Stimulated activated CD8-positive, alpha-beta memory T cell treated with anti-CD3 and anti-CD28 coated beads, Interleukin-4, amount 100 ng/mL, for 24 hours (primary cell): ENCODE measurements around the gene CRISPLD2.

ENCODE experiments used
- DNase-seq: peaks from one replicate; pipeline ENCODE4 v3.0.0-alpha.2; 2020; ENCODE audit warnings: low read depth

The CRISPLD2 gene

DNA sequence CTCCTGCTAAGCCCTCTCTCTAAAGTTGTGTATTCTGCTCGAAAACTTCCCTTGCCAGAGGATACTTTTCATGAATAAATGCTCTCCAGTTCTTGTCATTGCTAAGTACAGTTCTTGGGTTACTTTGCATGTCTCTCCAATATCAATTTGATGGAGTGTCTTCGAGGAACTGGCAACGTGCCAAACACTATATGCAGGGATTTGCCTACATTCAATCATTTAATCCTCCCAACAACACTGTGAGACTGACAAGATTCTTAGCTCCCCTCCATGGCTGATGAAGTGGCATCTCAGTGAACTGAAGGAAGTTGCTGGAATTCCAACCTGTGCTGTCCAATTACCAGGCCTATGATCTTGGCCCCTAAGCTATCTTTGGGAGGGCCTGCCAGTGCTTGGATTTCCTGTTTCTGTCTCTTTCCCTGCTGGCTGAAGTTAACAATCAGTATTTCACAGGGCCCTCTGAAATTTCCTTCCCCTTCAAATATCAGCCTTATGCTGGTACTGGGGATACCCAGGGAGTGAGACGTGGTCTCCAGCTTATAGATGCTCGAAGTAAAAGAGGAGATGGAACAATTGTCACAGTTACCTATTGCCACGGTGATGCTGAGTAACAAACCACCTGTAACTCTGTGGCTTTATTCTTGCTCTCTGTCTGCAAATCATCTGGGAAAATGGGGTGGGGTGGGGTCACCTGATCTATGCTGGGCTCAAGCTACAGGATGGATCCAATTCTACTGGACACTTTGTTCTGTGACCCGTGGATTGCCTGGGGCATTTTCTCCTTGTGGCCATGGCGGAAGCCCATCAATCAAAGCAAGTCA, 19.4 kb upstream of the CRISPLD2 start:
- no peak for DNase-seq

DNA sequence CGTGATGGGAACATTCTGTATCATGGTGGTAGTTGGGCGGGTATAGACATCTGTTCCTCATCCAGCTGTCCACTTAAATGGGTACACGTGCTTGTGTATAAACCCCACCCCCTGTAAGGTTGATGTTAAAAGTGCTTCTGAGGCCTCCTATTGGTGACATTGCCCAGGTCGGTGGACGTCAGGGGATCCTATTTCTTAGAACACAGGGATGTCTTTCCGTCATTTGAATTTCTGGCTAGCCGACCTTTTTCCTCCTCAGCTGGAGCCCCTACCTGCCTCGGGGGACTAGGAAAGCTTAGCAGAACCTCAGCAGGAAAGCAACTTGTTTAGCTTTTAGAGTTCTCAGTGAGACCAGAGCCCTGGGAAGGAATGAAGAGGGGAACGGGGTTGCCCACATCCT, 16.6 kb upstream of the CRISPLD2 start:
- DNase-seq, result no peak

DNA sequence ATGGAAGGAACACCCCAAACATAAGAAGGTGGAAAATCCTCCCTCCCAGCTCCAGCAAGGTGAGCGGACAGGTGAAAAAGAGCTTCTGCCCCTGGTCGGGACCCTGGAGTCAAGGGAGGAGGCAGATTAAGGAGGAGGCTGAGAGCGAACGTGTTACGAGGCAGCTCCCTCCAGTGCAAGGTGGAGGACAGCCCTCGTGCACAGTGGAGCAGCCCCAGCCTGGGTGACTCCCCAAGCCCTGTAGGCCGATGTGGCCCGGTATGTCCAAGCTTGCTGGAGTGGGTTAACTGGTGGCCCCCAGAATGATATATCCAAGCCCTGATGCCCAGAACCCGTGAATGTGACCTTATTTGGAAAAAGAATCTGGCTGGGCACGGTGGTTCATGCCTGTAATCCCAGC, 15.5 kb upstream of the CRISPLD2 start:
- DNase-seq, result no peak

DNA sequence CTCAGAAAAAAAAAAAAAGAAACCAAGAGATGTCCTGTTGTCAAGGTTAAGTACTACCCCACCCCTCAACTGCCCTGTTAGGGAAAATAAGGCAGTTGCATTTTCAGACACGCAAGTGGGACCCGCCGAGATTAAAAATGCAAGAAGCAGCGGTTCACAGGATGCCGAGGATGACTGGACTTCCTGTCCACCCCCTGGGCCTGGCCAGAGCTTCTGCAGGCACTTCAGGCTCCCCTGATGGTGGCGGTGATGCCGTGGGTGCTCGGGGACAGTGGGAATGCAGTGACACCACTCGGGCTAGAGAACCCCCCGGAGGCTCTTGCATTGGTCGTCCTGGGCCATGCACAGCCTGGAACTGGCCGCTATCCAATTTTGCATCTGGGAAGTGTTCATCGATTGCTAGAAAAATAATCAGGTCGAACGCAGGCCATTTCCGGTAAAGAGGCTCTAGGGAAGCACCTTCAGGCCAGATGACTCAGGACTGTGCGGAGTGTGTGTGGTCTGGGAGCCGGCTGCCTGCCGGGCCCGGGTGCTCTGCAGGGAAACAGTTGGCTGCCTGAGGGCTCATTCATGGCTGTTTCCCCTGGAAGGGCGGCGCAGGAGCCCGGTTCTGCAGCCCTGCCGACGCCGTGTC, 13.4 kb upstream of the CRISPLD2 start:
- no peak for DNase-seq

DNA sequence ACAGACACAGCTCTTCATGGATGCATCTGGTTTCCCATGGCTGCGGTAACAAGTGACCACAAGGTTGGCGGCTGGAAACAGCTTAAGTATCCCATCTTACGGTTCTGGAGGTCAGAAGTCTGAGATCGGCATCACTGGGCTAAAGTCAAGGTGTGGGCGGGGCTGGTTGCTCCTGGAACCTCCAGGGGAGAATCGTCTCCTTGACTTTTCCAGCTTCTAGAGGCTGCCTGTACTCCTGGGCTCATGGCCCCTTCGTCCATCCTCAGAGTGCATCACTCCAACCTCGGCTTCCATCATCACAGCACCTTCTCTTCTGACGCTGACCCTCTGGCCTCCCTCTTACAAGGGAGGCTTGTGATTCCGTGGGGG, 12.9 kb upstream of the CRISPLD2 start:
- no peak for DNase-seq

DNA sequence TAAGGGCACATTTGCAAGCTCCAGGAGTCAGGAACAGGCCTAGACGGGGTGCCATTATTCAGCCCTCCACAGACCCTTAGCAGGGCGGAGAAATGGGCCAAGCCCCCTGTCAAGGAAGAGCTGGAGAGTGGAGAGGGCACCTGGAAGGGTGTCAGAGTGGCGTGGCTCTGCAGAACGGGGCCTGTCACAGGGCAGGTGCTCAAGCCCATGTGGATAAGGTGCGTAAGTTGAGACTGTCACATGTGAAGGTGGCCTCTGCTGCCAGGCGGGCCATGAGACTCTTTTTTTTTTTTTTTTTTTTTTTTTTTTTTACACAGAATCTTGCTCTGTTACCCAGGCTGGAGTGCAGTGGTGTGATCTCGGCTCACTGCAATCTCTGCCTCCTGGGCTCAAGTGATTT, 12.0 kb upstream of the CRISPLD2 start:
- no peak for DNase-seq

DNA sequence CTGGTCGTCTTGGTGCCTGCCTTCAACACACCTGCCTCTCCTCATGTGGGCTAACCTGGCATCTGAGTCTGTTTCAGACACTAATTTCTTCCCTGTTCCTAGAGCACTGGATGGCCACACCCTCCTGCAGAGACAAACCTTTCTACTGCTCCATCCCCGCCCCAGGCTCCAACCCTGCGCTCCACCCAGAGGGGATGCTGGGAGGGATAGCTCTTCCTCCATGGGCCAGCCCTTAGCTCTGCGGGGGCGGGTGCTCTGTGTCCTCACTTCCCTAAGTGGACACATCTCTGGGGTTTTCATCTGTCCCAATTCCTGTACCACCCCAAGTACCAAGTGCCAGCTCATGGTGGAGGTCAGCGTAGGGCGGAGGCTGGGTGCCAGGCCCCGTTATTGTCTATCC, 11.0 kb upstream of the CRISPLD2 start:
- DNase-seq, result no peak

DNA sequence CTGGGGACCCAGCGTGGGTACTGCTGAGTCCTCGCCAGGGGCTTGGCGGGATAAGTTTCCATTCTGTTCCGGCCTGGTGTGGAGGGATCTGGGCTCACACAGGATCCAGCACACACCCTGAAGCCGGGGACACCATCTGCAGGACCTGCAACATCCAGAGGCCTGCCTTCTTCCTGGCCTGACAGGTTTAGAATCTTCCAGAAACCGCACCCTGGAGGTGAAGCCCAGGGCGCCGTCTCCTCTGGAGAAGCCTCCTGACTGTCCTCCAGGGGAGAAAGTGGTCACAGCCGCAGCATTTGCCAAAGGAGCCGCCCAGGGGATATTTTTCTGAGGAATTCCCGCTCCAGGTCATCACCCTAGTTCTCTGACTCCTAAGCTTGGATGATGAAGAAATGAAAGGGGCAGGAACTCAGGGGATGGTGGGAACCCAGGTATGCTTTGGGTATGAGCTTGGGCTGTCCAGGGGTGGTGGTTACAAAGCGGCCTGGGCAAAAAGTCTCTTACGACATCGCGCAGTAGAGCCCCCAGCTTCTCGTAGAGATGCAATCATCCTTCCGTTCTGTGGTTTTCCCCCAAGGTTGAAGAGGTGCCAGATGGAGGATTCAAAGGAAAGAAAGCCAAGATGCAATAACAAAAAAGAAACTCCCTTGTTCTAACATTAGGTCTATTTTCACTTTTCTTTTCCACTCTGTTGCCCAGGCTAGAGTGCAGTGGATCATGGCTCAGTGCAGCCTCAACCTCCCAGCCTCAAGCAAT, 9.1 kb upstream of the CRISPLD2 start:
- no peak for DNase-seq

DNA sequence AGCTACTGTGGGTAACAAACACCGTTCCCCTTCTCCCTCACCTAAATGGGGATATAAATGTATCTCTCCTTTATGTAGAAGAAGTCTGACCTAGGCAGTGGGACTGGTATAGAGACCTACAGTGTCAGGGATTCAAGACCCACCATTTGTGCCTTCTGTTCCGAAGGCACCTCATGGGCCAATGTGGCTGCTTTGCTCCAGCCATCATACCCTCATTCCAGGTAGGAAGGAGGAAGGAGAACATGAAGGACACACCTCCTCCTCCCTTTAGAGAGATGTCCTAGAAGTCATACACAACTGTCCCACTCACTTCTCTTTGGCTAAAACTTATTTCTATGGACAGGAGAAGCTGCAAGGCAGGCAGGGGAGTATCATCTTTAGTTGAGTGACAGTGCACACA, 8.3 kb upstream of the CRISPLD2 start:
- no peak for DNase-seq

DNA sequence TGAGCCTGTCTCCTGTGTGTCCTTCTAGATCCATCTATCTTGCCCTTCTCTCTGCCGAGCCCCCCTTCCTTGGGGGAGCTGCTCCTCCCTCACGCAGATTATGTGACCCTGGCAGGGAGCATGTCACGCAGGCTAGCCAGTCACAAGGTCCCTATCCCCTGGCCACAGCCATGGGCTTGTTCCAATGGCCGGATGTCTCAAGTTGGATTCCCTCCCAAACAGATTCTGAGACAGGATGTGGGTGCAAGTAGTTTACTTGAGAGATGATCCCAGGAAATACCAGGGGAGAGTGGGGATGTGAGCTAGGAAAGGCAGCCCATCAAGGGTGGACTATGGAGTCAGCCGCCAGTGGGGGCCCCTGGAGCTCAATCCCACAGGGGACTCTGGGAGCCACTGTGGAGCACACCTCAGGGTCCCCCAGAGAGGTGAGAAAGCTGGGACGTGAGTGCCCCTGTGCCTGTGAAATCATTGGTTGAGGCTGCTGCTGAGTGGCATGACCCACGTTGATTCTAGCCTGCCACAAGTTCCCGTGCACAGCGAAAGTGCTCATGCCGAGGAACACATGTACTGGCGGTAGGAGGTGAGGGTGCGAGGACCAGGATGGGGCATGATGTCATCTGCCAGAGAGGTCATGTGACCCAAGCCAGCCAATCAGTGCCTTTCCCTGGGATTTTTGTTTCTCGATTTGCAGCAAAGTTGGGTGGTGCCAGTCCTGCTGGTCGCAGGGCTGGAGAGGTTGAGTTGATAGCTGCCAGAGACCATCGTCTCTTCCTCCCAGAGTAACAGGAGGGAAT, 6.4 kb upstream of the CRISPLD2 start:
- DNase-seq, result no peak

DNA sequence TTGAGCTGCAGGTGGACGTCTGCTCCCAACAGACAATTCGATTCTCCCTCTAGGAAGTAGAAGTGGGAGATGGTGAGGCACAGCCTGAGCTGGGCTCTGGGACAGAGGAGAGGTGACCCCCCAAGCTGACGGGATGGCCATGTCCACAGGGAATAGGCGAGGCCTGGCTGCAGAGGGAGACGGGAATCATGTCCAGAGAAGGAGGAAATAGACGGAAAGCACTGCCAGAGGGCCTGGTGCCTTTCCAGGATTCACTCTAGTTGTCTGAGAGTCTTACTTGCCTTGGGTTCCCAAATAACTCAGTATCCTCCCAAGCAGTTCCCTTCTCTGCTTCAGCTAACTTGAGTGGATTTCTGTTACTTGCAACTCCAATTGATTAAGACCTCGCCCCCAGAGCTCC, 4.3 kb upstream of the CRISPLD2 start:
- DNase-seq, result no peak

DNA sequence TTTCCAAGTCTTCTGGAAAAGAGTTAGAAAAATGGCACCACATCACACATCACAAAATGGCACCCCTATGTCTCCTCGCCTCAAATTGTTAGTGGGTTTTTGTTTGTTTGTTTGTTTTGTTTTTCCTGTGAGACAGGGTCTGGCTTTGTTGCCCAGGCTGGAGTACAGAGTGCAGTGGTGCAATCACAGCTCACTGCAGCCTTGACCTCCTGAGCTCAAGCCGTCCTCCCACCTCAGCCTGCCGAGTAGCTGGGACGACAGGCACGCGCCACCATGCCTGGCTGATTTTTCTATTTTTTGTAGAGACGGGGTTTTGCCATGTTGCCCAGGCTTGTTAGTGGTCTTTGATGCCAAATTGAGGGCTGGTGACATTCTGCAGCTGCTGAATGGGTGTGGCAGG, 3.8 kb upstream of the CRISPLD2 start:
- no peak for DNase-seq

DNA sequence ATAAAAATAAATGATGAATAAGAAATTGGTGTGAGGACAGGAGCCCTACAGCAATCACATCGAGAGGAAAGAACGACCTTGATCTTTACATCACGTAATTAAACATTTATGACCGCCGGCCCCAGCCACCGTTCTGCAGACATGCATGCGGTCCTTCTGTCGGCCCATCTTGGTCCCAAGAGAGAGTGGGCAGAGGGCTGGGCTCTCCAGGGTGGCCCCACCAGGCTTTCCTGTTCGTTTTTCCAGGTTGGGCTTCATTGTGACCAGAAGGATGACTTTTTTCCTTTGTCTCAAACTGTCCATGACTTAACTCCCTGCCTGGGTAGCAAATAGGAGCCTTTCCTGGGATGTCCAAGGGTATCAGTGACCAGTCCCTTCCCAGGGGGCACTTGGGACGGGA, 3.3 kb upstream of the CRISPLD2 start:
- no peak for DNase-seq

DNA sequence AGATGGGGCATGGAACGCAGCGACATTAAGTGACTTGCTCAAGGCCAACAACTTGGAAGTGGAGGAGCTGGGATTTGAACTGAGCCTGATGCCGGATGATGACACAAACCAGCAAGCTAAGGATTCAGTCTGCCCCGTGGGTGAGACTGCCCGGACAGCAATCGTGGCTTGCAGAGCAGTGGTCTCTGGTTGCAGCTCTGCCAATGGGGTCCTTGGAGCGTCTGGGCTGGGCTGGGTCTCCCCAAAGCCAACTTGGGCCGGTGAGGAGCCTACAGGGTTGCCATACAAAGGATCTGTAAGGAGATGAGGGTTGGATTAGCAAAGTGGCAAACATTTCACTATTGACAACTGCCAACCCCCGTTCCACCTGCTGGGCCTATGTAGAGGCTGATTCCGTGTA, 2.6 kb upstream of the CRISPLD2 start:
- no peak for DNase-seq

DNA sequence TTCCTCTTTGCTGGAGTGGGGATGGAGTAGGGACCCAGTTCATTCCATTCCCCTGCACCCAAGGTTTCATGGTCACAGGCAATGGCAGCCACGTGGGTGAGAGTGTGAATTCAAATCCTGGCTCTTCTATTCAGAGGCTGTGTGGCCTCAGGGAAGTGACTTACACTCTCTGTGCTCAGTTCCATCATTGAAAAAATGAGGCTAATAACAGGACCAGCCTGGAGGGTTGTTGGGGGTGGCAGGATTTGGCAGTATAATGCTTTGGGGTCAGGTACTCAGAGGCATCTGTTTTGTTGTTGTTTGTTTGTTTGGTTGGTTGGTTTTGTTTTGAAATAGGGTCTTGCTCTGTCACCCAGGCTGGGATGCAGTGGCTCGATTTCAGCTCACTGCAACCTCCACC, 2.2 kb upstream of the CRISPLD2 start:
- no peak for DNase-seq

DNA sequence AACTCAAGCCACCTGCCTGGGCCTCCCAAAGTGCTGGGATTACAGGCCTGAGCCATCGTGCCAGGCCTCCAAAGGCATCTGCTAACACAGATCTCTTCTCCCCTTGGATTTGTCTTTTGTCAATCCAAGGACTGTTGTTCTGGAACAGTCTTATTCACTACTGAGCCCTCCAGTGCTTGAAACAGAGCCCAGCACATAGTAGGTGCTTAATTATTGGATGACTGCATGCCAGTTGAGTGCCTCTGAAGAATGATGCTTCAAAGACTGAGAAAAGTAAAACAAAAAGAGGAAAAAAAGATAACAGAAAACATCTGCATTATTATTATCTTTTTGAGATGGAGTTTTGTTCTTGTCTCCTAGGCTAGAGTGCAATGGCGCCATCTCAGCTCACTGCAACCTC, 1.7 kb upstream of the CRISPLD2 start:
- no peak for DNase-seq

DNA sequence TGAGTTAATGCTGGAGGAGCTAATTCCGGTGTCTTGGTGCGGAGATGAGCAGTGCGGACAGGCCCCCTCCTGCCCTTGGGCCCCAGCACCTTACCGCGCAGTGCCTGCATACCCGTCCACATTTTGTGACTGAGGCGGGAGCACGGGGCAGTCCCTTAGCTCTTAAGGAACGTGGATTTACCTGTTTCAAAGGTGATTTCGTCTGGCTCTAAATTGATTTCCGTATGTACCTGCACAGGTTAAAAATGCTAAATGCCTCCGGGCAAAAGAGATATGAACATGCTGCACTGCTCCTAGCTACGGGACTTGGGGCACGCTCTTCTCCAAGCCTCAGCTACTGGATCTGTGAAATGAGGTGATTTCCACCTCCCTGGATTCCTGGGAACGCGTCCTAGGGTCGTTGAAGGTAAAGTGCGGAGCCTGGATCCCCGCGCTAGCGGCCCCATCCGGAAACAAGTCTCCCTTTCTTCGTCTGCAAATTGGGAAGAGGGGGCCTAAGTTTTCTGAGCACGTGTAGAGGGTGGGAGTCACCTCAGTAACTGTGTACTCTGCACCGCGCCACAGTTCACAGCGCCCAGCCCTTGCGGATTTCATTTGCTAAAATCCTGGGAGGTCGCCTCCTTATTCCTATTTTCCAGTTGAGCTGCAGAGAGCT, 669 bp upstream of the CRISPLD2 start:
- DNase-seq, result no peak

DNA sequence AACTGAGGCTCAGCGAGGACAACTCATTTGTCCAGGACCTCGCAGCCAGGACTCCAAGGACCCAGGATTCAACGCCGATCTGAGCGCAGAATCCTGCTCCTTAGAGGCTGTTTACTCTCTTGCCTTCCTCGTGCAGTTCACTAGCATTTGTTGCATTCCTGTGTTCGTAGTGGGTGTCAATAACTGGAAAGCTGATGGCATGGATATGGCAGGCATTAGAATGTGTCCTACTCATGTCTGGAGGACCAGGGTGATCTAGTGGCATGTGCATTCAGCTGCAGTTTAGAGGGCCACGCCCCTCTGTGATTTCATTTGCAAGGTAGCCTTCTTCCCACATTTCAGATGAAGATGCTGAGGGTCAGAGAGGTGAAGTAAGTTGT, 510 bp downstream of the CRISPLD2 start:
- no peak for DNase-seq

DNA sequence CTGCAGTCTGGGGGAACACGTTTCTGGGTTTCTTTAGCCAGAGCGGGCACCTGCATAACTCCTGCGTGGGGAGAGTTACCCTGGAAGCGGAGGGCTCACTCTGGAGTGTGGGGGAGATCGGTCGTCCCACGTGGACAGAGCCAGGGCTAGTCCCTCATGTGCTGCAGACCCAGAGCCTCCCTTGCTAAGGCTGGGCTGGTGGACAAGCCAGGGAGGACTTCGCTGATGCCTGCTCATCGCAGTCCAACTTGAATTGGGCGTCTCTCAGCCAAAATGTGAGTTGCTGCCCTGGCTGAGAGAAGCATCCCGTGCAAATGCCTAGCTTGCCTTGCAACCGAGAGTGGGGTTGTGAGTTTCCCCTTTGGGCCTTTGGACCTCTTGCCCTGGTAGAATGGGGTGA, 986 bp downstream of the CRISPLD2 start:
- DNase-seq, result no peak

DNA sequence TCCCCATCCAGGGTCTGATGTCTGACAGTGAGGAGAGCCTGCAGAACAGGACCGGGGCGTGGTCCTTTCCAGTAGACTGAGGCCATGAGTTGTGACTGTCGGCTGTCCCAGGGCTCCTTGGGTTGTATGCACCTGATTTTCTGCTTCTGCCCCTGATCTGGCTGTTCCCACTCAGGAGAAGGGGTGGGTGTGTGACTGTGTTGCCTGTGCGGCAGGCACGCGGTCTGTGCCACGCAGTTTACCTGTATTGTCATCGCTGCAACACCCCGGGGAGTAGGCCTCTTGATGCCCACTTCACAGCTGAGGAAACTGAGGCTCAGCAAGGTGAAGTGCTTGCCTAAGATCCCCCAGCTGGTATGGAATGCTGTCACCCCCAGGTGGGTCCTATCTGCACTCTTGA, 1.4 kb downstream of the CRISPLD2 start:
- DNase-seq, result no peak

DNA sequence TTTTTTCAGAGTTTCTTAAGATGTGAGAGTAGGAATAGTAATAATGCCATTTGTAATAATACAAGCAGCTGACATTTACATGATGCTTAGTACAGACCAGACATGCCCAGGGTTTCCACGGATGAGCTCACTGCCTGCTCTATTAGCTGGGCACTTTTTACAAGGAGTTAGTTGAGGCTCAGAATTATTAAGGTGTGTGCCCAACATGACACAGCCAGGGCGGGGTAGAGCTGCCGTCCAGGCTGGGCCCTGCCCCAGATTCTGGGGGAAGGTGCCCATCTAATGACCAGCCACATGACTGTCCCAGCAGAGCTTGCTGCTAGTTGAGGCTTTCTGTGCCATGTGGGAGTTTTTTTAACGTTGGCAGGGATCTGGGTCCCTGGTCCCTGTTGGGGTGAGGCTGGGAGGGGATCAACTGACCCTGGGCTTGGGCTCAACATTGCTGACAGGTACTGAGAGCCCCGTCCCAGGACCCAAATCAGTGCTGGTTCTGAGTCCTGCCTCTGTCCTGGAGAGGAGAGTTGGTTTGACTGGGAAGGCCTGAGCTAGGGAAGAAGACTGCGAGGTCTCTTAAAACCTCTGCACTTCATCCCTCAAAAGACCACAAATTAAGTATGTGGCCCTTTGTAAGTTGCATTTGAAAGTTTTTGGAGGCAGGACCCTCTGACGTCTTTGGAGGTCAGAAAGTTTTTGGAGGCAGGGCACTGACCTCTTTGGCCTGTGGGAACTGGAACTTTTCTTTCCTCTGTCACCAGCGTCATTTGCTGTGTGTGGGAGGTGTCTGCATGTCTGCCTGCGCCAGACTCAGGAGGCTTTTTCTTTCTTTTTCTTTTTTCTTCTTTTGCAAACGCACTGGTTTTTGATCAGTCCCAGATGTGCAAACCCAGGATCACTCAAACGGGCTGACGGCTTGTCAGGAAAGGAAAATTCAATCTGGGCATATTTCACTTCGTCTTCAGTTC, 2.2 kb downstream of the CRISPLD2 start:
- no peak for DNase-seq
